OCI-LY1 (cell line): ENCODE measurements around the gene SUPT4H1.

Experiments
- H2AFZ ChIP-seq: fragments of 200-600 bp; sonication (generic), shearing (Covaris generic); 2 replicates; pipeline ENCODE4 v1.6.0; 2014; ENCODE audit warnings: antibody characterized with exemption, mild to moderate bottlenecking, low read length
- H3F3A ChIP-seq: fragments of 200-600 bp; sonication (generic), shearing (Covaris generic); 2 replicates; pipeline ENCODE4 v1.6.0; 2014; ENCODE audit warnings: mild to moderate bottlenecking, antibody characterized with exemption, low read length, moderate library complexity; ENCODE audit not compliant: insufficient read depth
- H3K27ac ChIP-seq: fragments of 200-600 bp; sonication (generic); 2 replicates; pipeline ENCODE4 v1.5.1; 2014; ENCODE audit warnings: low read length, mixed run types, mild to moderate bottlenecking, low read depth; ENCODE audit not compliant: poor library complexity, severe bottlenecking
- H3K27me3 ChIP-seq: fragments of 200-600 bp; sonication (generic); 2 replicates; pipeline ENCODE4 v1.6.0; 2014; ENCODE audit warnings: antibody characterized with exemption, mild to moderate bottlenecking, low read length, moderate library complexity; ENCODE audit not compliant: insufficient read depth
- H3K36me3 ChIP-seq: fragments of 200-600 bp; sonication (generic); 2 replicates; pipeline ENCODE4 v1.6.1; 2014; ENCODE audit warnings: mild to moderate bottlenecking, antibody characterized with exemption, low read length, moderate library complexity, mixed read lengths; ENCODE audit not compliant: insufficient read depth
- H3K4me1 ChIP-seq: fragments of 200-600 bp; sonication (generic); 2 replicates; pipeline ENCODE4 v1.5.1; 2014; ENCODE audit warnings: mild to moderate bottlenecking, low read length, moderate library complexity; ENCODE audit not compliant: insufficient read depth, severe bottlenecking
- H3K4me2 ChIP-seq: fragments of 200-600 bp; sonication (generic), shearing (Covaris generic); 2 replicates; pipeline ENCODE4 v1.6.1; 2014; ENCODE audit warnings: low read length
- H3K4me3 ChIP-seq: fragments of 200-600 bp; sonication (generic); 2 replicates; pipeline ENCODE4 v1.5.1; 2014; ENCODE audit warnings: low read length, low read depth, mild to moderate bottlenecking, mixed read lengths; ENCODE audit not compliant: poor library complexity, severe bottlenecking
- H3K79me2 ChIP-seq: fragments of 200-600 bp; shearing (Covaris generic); 2 replicates; pipeline ENCODE4 v1.6.1; 2016; ENCODE audit warnings: mixed run types, low read length, mixed read lengths; ENCODE audit not compliant: insufficient read depth
- H3K9ac ChIP-seq: fragments of 200-600 bp; sonication (generic), shearing (Covaris generic); 2 replicates; pipeline ENCODE4 v1.6.1; 2014; ENCODE audit warnings: mild to moderate bottlenecking, low read length, mixed read lengths
- H3K9me2 ChIP-seq: fragments of 200-600 bp; sonication (generic), shearing (Covaris generic); 2 replicates; pipeline ENCODE4 v1.6.1; 2014; ENCODE audit warnings: low read depth, mild to moderate bottlenecking, low read length, mixed read lengths
- H3K9me3 ChIP-seq: fragments of 200-600 bp; shearing (Covaris generic); 2 replicates; pipeline ENCODE4 v1.6.1; 2014; ENCODE audit warnings: low read length, mixed read lengths
- H4K20me1 ChIP-seq: fragments of 200-600 bp; sonication (generic), shearing (Covaris generic); 2 replicates; pipeline ENCODE4 v1.6.0; 2016; ENCODE audit warnings: mild to moderate bottlenecking, low read length; ENCODE audit not compliant: insufficient read depth
- EZH2 ChIP-seq: fragments of 200-600 bp; sonication (generic), shearing (Covaris generic); IDR thresholded peaks from 2 replicates; pipeline ENCODE4 v1.8.0; 2017; ENCODE audit warnings: borderline replicate concordance, mixed run types, mild to moderate bottlenecking, antibody characterized with exemption, low read length, moderate library complexity, mixed read lengths
- TF ChIP-seq, protein P1 (sequence below): fragments of 200-600 bp; sonication (generic), shearing (Covaris generic); IDR thresholded peaks from 2 replicates; pipeline ENCODE4 v1.5.1; 2017; ENCODE audit warnings: mild to moderate bottlenecking, antibody characterized with exemption, low read length, moderate library complexity, mixed read lengths

SUPT4H1 gene

DNA sequence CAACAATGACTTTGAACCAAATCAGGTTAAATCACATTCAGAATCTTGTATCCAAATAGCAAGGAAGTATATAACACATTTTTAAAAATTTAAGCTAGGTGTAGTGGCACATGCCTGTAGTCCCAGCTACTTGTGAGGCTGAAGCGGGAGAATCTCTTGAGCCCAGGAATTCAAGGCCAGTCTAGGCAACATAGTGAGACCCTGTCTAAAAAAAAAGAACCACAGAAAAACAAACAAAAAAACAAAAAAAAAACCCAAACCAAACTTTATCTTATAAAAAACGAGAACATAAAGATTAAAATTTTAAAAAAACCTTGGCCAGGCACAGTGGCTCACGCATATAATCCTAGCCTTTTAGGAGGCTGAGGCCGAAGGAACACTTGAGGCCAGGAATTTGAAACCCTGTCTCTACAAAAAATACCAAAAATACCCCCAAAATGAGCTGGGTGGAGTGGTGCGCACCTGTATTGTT, 11.6 kb downstream of the SUPT4H1 start:
- peaks cover 2% of the 10 kb centered on the region; the same call in 1 of the 2 replicates for H3F3A ChIP-seq

DNA sequence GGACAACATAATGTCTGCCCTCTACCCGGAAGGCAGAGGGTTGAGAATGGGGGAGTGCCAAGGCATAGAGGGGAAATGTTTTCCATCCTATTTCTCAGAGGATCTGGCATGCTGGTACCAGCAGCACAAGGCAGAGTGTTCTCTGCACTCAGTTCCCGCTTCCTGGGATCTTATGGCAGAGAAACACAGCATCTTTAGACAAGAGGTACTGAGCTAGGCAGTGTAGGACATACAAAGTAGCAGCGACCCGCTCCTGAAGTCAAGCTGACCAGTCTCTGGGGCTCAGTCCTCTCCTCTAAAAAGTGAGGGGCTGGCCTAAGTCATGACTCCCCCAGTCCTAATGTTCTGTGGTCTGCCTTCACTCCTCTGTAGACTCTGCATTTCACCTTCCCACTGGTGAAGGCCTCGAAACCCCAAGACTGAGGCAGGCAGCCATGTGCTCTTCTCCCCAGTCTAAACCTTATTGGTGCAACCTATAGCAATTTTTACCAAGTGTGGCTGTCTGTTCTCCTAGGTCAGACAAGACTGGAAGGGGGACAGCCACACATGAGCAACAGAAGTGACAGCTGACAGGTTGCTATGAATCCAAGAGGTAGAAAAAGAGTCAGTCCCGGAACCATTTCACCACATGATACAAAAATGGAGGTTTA, 12.1 kb downstream of the SUPT4H1 start:
- peaks cover 4% of the 10 kb centered on the region; the same call in 1 of the 2 replicates for H3F3A ChIP-seq
- H3K4me1 ChIP-seq, result peaks cover 98% of the 10 kb centered on the region
- no peaks in the 10 kb centered on the region for H3K9me2 ChIP-seq
- H3K4me2 ChIP-seq, result peak overlapping the region; percentile 97
- peak overlapping the region; percentile 99 for H3K27ac ChIP-seq
- peak overlapping the region; percentile 95 for H3K9ac ChIP-seq
- TF ChIP-seq EZH2, result no peak
- TF ChIP-seq, protein P1, sequence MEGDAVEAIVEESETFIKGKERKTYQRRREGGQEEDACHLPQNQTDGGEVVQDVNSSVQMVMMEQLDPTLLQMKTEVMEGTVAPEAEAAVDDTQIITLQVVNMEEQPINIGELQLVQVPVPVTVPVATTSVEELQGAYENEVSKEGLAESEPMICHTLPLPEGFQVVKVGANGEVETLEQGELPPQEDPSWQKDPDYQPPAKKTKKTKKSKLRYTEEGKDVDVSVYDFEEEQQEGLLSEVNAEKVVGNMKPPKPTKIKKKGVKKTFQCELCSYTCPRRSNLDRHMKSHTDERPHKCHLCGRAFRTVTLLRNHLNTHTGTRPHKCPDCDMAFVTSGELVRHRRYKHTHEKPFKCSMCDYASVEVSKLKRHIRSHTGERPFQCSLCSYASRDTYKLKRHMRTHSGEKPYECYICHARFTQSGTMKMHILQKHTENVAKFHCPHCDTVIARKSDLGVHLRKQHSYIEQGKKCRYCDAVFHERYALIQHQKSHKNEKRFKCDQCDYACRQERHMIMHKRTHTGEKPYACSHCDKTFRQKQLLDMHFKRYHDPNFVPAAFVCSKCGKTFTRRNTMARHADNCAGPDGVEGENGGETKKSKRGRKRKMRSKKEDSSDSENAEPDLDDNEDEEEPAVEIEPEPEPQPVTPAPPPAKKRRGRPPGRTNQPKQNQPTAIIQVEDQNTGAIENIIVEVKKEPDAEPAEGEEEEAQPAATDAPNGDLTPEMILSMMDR, result no peak
- H3K36me3 ChIP-seq, result peaks cover 33% of the 10 kb centered on the region
- no peaks in the 10 kb centered on the region for H4K20me1 ChIP-seq
- no peaks in the 10 kb centered on the region for H3K9me3 ChIP-seq
- H2AFZ ChIP-seq, result no peak overlapping the region
- H3K79me2 ChIP-seq, result peaks cover 11% of the 10 kb centered on the region
- H3K27me3 ChIP-seq, result no peaks in the 10 kb centered on the region
- peak overlapping the region; percentile 99 for H3K4me3 ChIP-seq

More for the DNA sequence above, 11.6 kb downstream of the SUPT4H1 start:
- H4K20me1 ChIP-seq, result no peaks in the 10 kb centered on the region
- no peak for TF ChIP-seq EZH2
- TF ChIP-seq, protein P1, result no peak
- H3K27ac ChIP-seq, result peak overlapping the region; percentile 99
- no peaks in the 10 kb centered on the region for H3K27me3 ChIP-seq
- no peaks in the 10 kb centered on the region for H3K9me3 ChIP-seq
- peak overlapping the region; percentile 97 for H3K4me2 ChIP-seq
- H3K4me3 ChIP-seq, result peak overlapping the region; percentile 99
- H3K79me2 ChIP-seq, result peaks cover 11% of the 10 kb centered on the region
- peaks cover 38% of the 10 kb centered on the region for H3K36me3 ChIP-seq
- no peaks in the 10 kb centered on the region for H3K9me2 ChIP-seq
- no peak overlapping the region for H2AFZ ChIP-seq
- peak overlapping the region; percentile 95 for H3K9ac ChIP-seq
- H3K4me1 ChIP-seq, result peaks cover 98% of the 10 kb centered on the region

DNA sequence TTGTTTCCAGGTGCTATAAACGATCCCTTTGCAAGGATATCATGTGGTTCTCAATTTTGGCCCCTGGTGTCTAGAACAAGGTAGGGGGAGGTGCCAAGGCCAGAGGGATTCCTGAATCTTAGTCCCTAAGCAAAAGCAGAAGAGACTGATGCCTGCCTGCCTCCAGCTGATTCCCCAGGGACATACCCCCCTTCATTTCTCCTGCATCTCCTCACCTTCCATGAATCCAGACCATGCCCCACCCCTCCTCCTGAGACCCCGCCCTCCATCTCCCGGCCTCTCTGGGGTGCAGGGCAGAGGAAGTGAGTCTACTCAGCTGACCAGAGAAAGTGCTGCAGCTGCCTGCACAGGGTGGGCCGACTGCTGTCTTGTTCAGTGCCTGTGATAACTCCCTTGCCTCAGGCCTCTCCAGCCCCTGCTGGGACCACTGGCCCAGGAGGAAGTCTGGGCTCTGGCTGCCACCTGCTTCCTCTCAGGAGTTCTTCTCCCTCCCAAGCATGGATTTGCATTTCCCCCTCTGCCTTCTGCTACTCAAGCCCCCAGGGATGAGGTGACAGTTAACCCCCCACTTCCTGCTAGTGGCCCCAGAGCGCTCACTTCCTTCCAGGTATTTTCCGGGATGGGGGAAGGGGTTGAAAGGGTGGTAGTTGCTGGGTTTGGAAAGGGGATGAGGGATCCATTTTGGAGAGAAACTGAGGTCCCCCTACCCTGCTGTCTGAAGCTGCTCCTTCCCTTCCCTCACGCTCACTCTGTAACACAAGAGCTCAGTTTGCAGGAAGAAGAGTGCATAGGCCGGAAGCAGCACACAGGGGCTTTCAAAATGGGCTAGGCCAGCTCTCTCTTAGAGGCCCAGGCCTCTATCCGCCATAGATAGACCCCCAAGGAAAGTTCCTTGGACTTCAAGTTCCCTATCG, 12.9 kb downstream of the SUPT4H1 start:
- TF ChIP-seq, protein P1, result no peak
- no peak for TF ChIP-seq EZH2
- no peaks in the 10 kb centered on the region for H3K9me2 ChIP-seq
- H3K36me3 ChIP-seq, result peaks cover 33% of the 10 kb centered on the region
- peaks cover 11% of the 10 kb centered on the region for H3K79me2 ChIP-seq
- no peaks in the 10 kb centered on the region for H3K9me3 ChIP-seq
- peak overlapping the region; percentile 99 for H3K4me3 ChIP-seq
- H3F3A ChIP-seq, result peaks cover 4% of the 10 kb centered on the region; the same call in 1 of the 2 replicates
- peak overlapping the region; percentile 99 for H3K27ac ChIP-seq
- H3K9ac ChIP-seq, result peak overlapping the region; percentile 95
- H3K27me3 ChIP-seq, result no peaks in the 10 kb centered on the region
- peaks cover 98% of the 10 kb centered on the region for H3K4me1 ChIP-seq
- no peak overlapping the region for H2AFZ ChIP-seq
- peak overlapping the region; percentile 97 for H3K4me2 ChIP-seq
- H4K20me1 ChIP-seq, result no peaks in the 10 kb centered on the region
